Tibial nerve (tissue), 4 donors: ENCODE data around the gene ABCA7. TPM values are rescaled to one million over a fixed set of nuclear protein-coding genes. Genes with fewer than 3 reads are reported as not detected.

Experiments used
- DNase-seq, 2 donors: peaks; one replicate each; pipeline ENCODE4 v3.0.0-alpha.2; 2019; ENCODE audit warnings: low spot score in 2 of 2
- H3K27ac ChIP-seq, 4 donors: fragments of 200-600 bp; sonication (generic) in 3 of 4; one replicate each; pipeline ENCODE4 v1.5.1; 2017 to 2019; ENCODE audit warnings: mild to moderate bottlenecking in 1 of 4
- H3K27me3 ChIP-seq, 2 donors: fragments of 200-600 bp; sonication (generic) in 1 of 2; one replicate each; pipeline versions ENCODE4 v1.5.1 to v1.6.0; 2017 to 2019
- H3K36me3 ChIP-seq, 3 donors: fragments of 200-600 bp; sonication (generic); one replicate each; pipeline ENCODE4 v1.5.1; 2018 to 2019
- H3K4me1 ChIP-seq, 4 donors: fragments of 200-600 bp; sonication (generic) in 3 of 4; one replicate each; pipeline ENCODE4 v1.5.1; 2017 to 2019
- H3K4me3 ChIP-seq, 4 donors: fragments of 200-600 bp; sonication (generic) in 3 of 4; one replicate each; pipeline ENCODE4 v1.5.1; 2017 to 2019; ENCODE audit warnings: mild to moderate bottlenecking in 1 of 4, moderate library complexity in 1 of 4
- H3K9me3 ChIP-seq, 4 donors: fragments of 200-600 bp; sonication (generic) in 3 of 4; one replicate each; pipeline ENCODE4 v1.5.1; 2017 to 2019
- CTCF ChIP-seq, 5 experiments: fragments of 200-600 bp in 3 of 5; fragments of 450-650 bp in 2 of 5; sonication (generic) in 3 of 5; IDR thresholded peaks; one replicate each; pipeline ENCODE4 v1.5.1; 2016 to 2019; ENCODE audit warnings: antibody characterized with exemption in 5 of 5, mild to moderate bottlenecking in 3 of 5, moderate library complexity in 2 of 5
- EP300 ChIP-seq, 2 donors: sonication (generic); formaldehyde crosslinking; IDR thresholded peaks; one replicate each; pipeline ENCODE4 v1.6.1; 2017; ENCODE audit warnings: antibody characterized with exemption in 2 of 2, mild to moderate bottlenecking in 1 of 2
- POLR2A ChIP-seq, 2 donors: fragments of 450-650 bp; IDR thresholded peaks; one replicate each; pipeline ENCODE4 v1.6.1; 2017; ENCODE audit warnings: antibody characterized with exemption in 2 of 2, mild to moderate bottlenecking in 2 of 2, moderate library complexity in 2 of 2
- WGBS, 2 donors: methylation state at CpG; one replicate each; pipeline ENCODE4 v1.1.5; 2018; 5-methylcytosine and 5-hydroxymethylcytosine counted together
- total RNA-seq, 4 donors: library from RNA; depleted of rRNA; stranded (reverse); fragments of >200 nt; gene quantifications; one replicate each; pipeline ENCODE4 v1.1.0, GENCODE V29; 2016

ABCA7 gene
- total RNA-seq, 4 donors from 2014 or later: 9.6 to 25.8 (median 13.7) TPM

GRCh38 chr19:1055886-1056620 is 16.1 kb downstream of the ABCA7 start:
- no peak for TF ChIP-seq EP300 (IDR thresholded peaks at IDR 0.05)
- TF ChIP-seq POLR2A (IDR thresholded peaks at IDR 0.05): no peak
- TF ChIP-seq CTCF (IDR thresholded peaks at IDR 0.05): no peak
- Histone ChIP-seq H3K27ac (no peak overlapping the region), H3K9me3 (peaks cover 0 to 64% (median 15%) of the 10 kb centered on the region in 4 donors), H3K27me3 (no peaks in the 10 kb centered on the region), H3K36me3 (peaks cover 0 to 52% (median 0%) of the 10 kb centered on the region in 3 donors), H3K4me3 (no peak overlapping the region), H3K4me1 (no peaks in the 10 kb centered on the region)
- DNase-seq: no peak
- WGBS, 2 donors: 96 to 98% methylated on average over 19 to 20 of the region's 20 CpGs

GRCh38 chr19:1057176-1057855 is 17.4 kb downstream of the ABCA7 start:
- no peaks in the 10 kb centered on the region for H3K27me3 ChIP-seq
- no peak overlapping the region for H3K4me3 ChIP-seq
- peaks cover 0 to 68% (median 15%) of the 10 kb centered on the region in 4 donors for H3K9me3 ChIP-seq
- peaks cover 0 to 52% (median 0%) of the 10 kb centered on the region in 3 donors for H3K36me3 ChIP-seq
- TF ChIP-seq CTCF (IDR thresholded peaks at IDR 0.05) (peak in 1 of 5 experiments; percentile 28), EP300 (IDR thresholded peaks at IDR 0.05) (no peak)
- H3K27ac ChIP-seq: no peak overlapping the region
- H3K4me1 ChIP-seq: no peaks in the 10 kb centered on the region
- DNase-seq: no peak
- 46 to 55% methylated on average over 3 of the region's 3 CpGs for WGBS, 2 donors

GRCh38 chr19:1058112-1058511 is 18.2 kb downstream of the ABCA7 start:
- no peak for DNase-seq
- 92 to 93% methylated on average over 4 to 5 of the region's 5 CpGs for WGBS, 2 donors
- H3K36me3 ChIP-seq: peaks cover 0 to 52% (median 0%) of the 10 kb centered on the region in 3 donors
- no peaks in the 10 kb centered on the region for H3K4me1 ChIP-seq
- H3K27me3 ChIP-seq: no peaks in the 10 kb centered on the region
- peaks cover 0 to 68% (median 15%) of the 10 kb centered on the region in 4 donors for H3K9me3 ChIP-seq
- TF ChIP-seq EP300 (IDR thresholded peaks at IDR 0.05) (no peak), POLR2A (IDR thresholded peaks at IDR 0.05) (no peak), CTCF (IDR thresholded peaks at IDR 0.05) (no peak)
- no peak overlapping the region for H3K4me3 ChIP-seq
- H3K27ac ChIP-seq: no peak overlapping the region

GRCh38 chr19:1060689-1061088 is 20.8 kb downstream of the ABCA7 start:
- Histone ChIP-seq H3K27me3 (peaks cover 0 to 5% of the 10 kb centered on the region in 2 donors), H3K4me3 (no peak overlapping the region), H3K27ac (no peak overlapping the region), H3K9me3 (peaks cover 0 to 56% (median 15%) of the 10 kb centered on the region in 4 donors), H3K36me3 (peaks cover 0 to 38% (median 0%) of the 10 kb centered on the region in 3 donors), H3K4me1 (peaks cover 0 to 16% (median 4%) of the 10 kb centered on the region in 4 donors)
- WGBS, 2 donors: 68 to 85% methylated on average over 5 of the region's 5 CpGs
- no peak for DNase-seq
- no peak for TF ChIP-seq CTCF (IDR thresholded peaks at IDR 0.05)
- no peak for TF ChIP-seq EP300 (IDR thresholded peaks at IDR 0.05)
- no peak for TF ChIP-seq POLR2A (IDR thresholded peaks at IDR 0.05)

- no peak for DNase-seq
- H3K27me3 ChIP-seq: peaks cover 0 to 18% of the 10 kb centered on the region in 2 donors
- H3K27ac ChIP-seq: no peak overlapping the region
- peaks cover 0 to 29% (median 12%) of the 10 kb centered on the region in 4 donors for H3K4me1 ChIP-seq
- no peak overlapping the region for H3K4me3 ChIP-seq
- 69 to 93% methylated on average over 12 to 20 of the region's 20 CpGs for WGBS, 2 donors
- H3K36me3 ChIP-seq: peaks cover 0 to 25% (median 0%) of the 10 kb centered on the region in 3 donors
- no peak for TF ChIP-seq CTCF (IDR thresholded peaks at IDR 0.05)
- TF ChIP-seq POLR2A (IDR thresholded peaks at IDR 0.05): no peak
- no peak for TF ChIP-seq EP300 (IDR thresholded peaks at IDR 0.05)
- H3K9me3 ChIP-seq: peaks cover 0 to 43% (median 10%) of the 10 kb centered on the region in 4 donors
Measured at GRCh38 chr19:1061987-1062386, 22.1 kb downstream of the ABCA7 start.
